Glutamatergic neuron (in vitro differentiated cells): ENCODE measurements around the gene OR4C46. TPM values are rescaled to one million over a fixed set of nuclear protein-coding genes. Genes with fewer than 3 reads are reported as not detected.
"Not testable (repeated sequence)": the region's sequence is repeated elsewhere in the genome, so short reads cannot be mapped to it uniquely, and the experiment has no call there.

Source experiments
- DNase-seq: peaks from one replicate; pipeline ENCODE4 v3.0.0; 2022
- H3K27ac Mint-ChIP-seq: one replicate; pipeline ENCODE4 v1.8.0; 2020; ENCODE audit warnings: mild to moderate bottlenecking, mixed read lengths, inconsistent platforms; ENCODE audit not compliant: unreplicated experiment
- H3K27me3 Mint-ChIP-seq: one replicate; pipeline ENCODE4 v1.8.0; 2020; ENCODE audit warnings: mild to moderate bottlenecking, moderate library complexity, mixed read lengths, inconsistent platforms; ENCODE audit not compliant: unreplicated experiment
- H3K36me3 Mint-ChIP-seq: one replicate; pipeline ENCODE4 v1.8.0; 2020; ENCODE audit warnings: mild to moderate bottlenecking, mixed read lengths, inconsistent platforms; ENCODE audit not compliant: unreplicated experiment
- H3K4me1 Mint-ChIP-seq: one replicate; pipeline ENCODE4 v1.8.0; 2020; ENCODE audit warnings: mild to moderate bottlenecking, low read depth, mixed read lengths, inconsistent platforms; ENCODE audit not compliant: unreplicated experiment
- H3K4me3 Mint-ChIP-seq: one replicate; pipeline ENCODE4 v1.8.0; 2020; ENCODE audit warnings: mild to moderate bottlenecking, mixed read lengths, inconsistent platforms; ENCODE audit not compliant: unreplicated experiment
- H3K9me3 Mint-ChIP-seq: one replicate; pipeline ENCODE4 v1.8.0; 2020; ENCODE audit warnings: mild to moderate bottlenecking, moderate library complexity, mixed read lengths, inconsistent platforms; ENCODE audit not compliant: unreplicated experiment
- CTCF ChIP-seq: fragments of 200-600 bp; sonication (generic); IDR thresholded peaks from one replicate; pipeline ENCODE4 v1.5.0; 2021; ENCODE audit not compliant: partially characterized antibody, unreplicated experiment
- long read RNA-seq: library from polyadenylated mRNA; unstranded; transcript quantifications from one replicate; pipeline ENCODE4 v2.0.0, GENCODE V29; 2020; ENCODE audit not compliant: unreplicated experiment
- total RNA-seq: library from RNA; stranded (reverse); fragmentation: NEBNext Ultra II Directional; extraction: Animal tissue kit (Norgen Biotek cat#: 25700); gene quantifications from one replicate; pipeline ENCODE4 v1.2.1, GENCODE V29; 2021; ENCODE audit not compliant: unreplicated experiment

The OR4C46 gene
- not detected for total RNA-seq
- long read RNA-seq = 0 reads

- Mint-ChIP-seq H3K36me3 (peaks cover 3% of the 10 kb centered on the region), H3K27me3 (peaks cover 3% of the 10 kb centered on the region), H3K27ac (no peak within 1 kb of the TSS), H3K4me1 (no peaks in the 10 kb centered on the region), H3K4me3 (no peak within 1 kb of the TSS), H3K9me3 (peaks cover 8% of the 10 kb centered on the region)
- no peak for TF ChIP-seq CTCF
- no peak for DNase-seq
These were observed at the start of gene OR4C46 for GRCh38 chr11:54603898-54604297. OR4C46 (minus strand) TSS chr11:54603998; CDS start chr11:54603998, 0 bp downstream.

GRCh38 chr11:54645606-54646005 is 41.8 kb upstream of the OR4C46 start:
- H3K27me3 Mint-ChIP-seq, H3K27ac Mint-ChIP-seq, H3K4me3 Mint-ChIP-seq, DNase-seq, H3K4me1 Mint-ChIP-seq, H3K36me3 Mint-ChIP-seq: not testable (repeated sequence)
- peaks cover 16% of the 10 kb centered on the region for H3K9me3 Mint-ChIP-seq

GRCh38 chr11:54561439-54561838 is 42.4 kb downstream of the OR4C46 start:
- peaks cover 20% of the 10 kb centered on the region for H3K9me3 Mint-ChIP-seq
- H3K36me3 Mint-ChIP-seq, H3K27ac Mint-ChIP-seq, DNase-seq, H3K4me1 Mint-ChIP-seq, H3K27me3 Mint-ChIP-seq, H3K4me3 Mint-ChIP-seq: not testable (repeated sequence)

GRCh38 chr11:54558919-54559318 is 44.9 kb downstream of the OR4C46 start:
- Mint-ChIP-seq H3K9me3 (peaks cover 19% of the 10 kb centered on the region), H3K27ac (no peak overlapping the region), H3K27me3 (no peaks in the 10 kb centered on the region), H3K36me3 (no peaks in the 10 kb centered on the region), H3K4me3 (no peak overlapping the region), H3K4me1 (no peaks in the 10 kb centered on the region)
- DNase-seq = no peak
- TF ChIP-seq CTCF = no peak

GRCh38 chr11:54558407-54558806 is 45.4 kb downstream of the OR4C46 start:
- no peak for TF ChIP-seq CTCF
- Mint-ChIP-seq H3K36me3 (no peaks in the 10 kb centered on the region), H3K4me3 (no peak overlapping the region), H3K27me3 (no peaks in the 10 kb centered on the region), H3K4me1 (no peaks in the 10 kb centered on the region), H3K27ac (no peak overlapping the region), H3K9me3 (peaks cover 19% of the 10 kb centered on the region)
- DNase-seq = no peak

Other genes with a start within 250 kb of the OR4C46 start
- not detected for gene OR4A5, start 102.8 kb upstream of the OR4C46 start, total RNA-seq